Measurements from ENCODE around the gene TRAPPC3L. TPM values are rescaled to one million over a fixed set of nuclear protein-coding genes. Genes with fewer than 3 reads are reported as not detected.

TRAPPC3L gene
- total RNA-seq, 1 donor from 2014 or later, result 1.4 TPM

Other genes with a start within 250 kb of the TRAPPC3L start
- 76.8 TPM for gene DSE, start 174.7 kb downstream of the TRAPPC3L start, total RNA-seq (ENCODE audit: insufficient read depth, low replicate concordance)
- 25.5 TPM for gene CALHM6, start 84.3 kb downstream of the TRAPPC3L start, total RNA-seq (ENCODE audit: insufficient read depth, low replicate concordance)
- gene CALHM5, start 34.0 kb downstream of the TRAPPC3L start, total RNA-seq (ENCODE audit: insufficient read depth, low replicate concordance), result 12.0 TPM
- gene CALHM4, start 8.1 kb upstream of the TRAPPC3L start, total RNA-seq (ENCODE audit: insufficient read depth, low replicate concordance), result 2.4 TPM
- 21.9 TPM for gene RWDD1, start 25.8 kb upstream of the TRAPPC3L start, total RNA-seq (ENCODE audit: insufficient read depth, low replicate concordance)
- 5.1 TPM for gene RSPH4A, start 70.8 kb upstream of the TRAPPC3L start, total RNA-seq (ENCODE audit: insufficient read depth, low replicate concordance)
- 23.6 TPM for gene ZUP1, start 123.1 kb upstream of the TRAPPC3L start, total RNA-seq (ENCODE audit: insufficient read depth, low replicate concordance)
- 14.4 TPM for gene KPNA5, start 135.5 kb upstream of the TRAPPC3L start, total RNA-seq (ENCODE audit: insufficient read depth, low replicate concordance)
- gene FAM162B, start 220.0 kb upstream of the TRAPPC3L start, total RNA-seq (ENCODE audit: insufficient read depth, low replicate concordance), result 2.2 TPM